H1 (cell line): ENCODE measurements around the gene SPRR3.

ENCODE experiments used
- BACH1 ChIP-seq: IDR thresholded peaks from 2 replicates; pipeline ENCODE4 v1.6.1; 2012; ENCODE audit warnings: low read length, improper control_type of control experiment
- CHD1 ChIP-seq: IDR thresholded peaks from 2 replicates; pipeline ENCODE4 v1.6.1; 2012; ENCODE audit warnings: low read depth, low read length, improper control_type of control experiment
- CREB1 ChIP-seq: IDR thresholded peaks from 2 replicates; pipeline ENCODE4 v1.6.1; 2012; ENCODE audit warnings: inconsistent platforms
- EP300 ChIP-seq, 2 experiments: IDR thresholded peaks; 1 replicate in 1 of 2; 2 replicates in 1 of 2; pipeline ENCODE4 v1.6.1; 2011 to 2012; ENCODE audit warnings: low read depth in 2 of 2, low read length in 2 of 2, mild to moderate bottlenecking in 2 of 2, borderline replicate concordance in 1 of 2, inconsistent platforms in 1 of 2, moderate library complexity in 1 of 2
- POLR2A ChIP-seq, 2 experiments: IDR thresholded peaks; 1 replicate in 1 of 2; 2 replicates in 1 of 2; pipeline ENCODE4 v1.6.1; 2011; ENCODE audit warnings: low read depth in 2 of 2, low read length in 2 of 2, mild to moderate bottlenecking in 2 of 2; ENCODE audit errors: control extremely low read depth in 1 of 2
- POLR2AphosphoS5 ChIP-seq: IDR thresholded peaks from 2 replicates; pipeline ENCODE4 v1.6.1; 2011; ENCODE audit warnings: low read depth, low read length
- RNF2 ChIP-seq: fragments of 200-900, 300-1000 bp; sonication (generic); IDR thresholded peaks from 2 replicates; pipeline ENCODE4 v1.7.1; 2016; ENCODE audit warnings: borderline replicate concordance, low read depth, mild to moderate bottlenecking, antibody characterized with exemption, low read length; ENCODE audit not compliant: poor library complexity, severe bottlenecking; ENCODE audit errors: missing control alignments
- SIN3A ChIP-seq, 2 experiments: IDR thresholded peaks in 1 of 2; conservative IDR thresholded peaks in 1 of 2; 2 replicates each; pipeline ENCODE4 v1.6.1; 2011 to 2012; ENCODE audit warnings: low read length in 2 of 2, improper control_type of control experiment in 1 of 2, low read depth in 1 of 2, mild to moderate bottlenecking in 1 of 2
- SRF ChIP-seq: IDR thresholded peaks from 2 replicates; pipeline ENCODE4 v1.6.1; 2011; ENCODE audit warnings: mild to moderate bottlenecking, low read depth, low read length, moderate library complexity
- TCF12 ChIP-seq: IDR thresholded peaks from 2 replicates; pipeline ENCODE4 v1.6.1; 2011; ENCODE audit warnings: low read depth, mild to moderate bottlenecking, low read length
- TF ChIP-seq, protein P1 (sequence below), 3 experiments: IDR thresholded peaks; 1 replicate in 2 of 3; 2 replicates in 1 of 3; pipeline versions ENCODE4 v1.5.1 to v1.6.1; 2011; ENCODE audit warnings: low read length in 3 of 3, mild to moderate bottlenecking in 3 of 3, inconsistent platforms in 2 of 3, low read depth in 1 of 3, moderate library complexity in 1 of 3; ENCODE audit not compliant: insufficient read depth in 1 of 3; ENCODE audit errors: control extremely low read depth in 1 of 3
- TF ChIP-seq, protein P2 (sequence below): IDR thresholded peaks from 2 replicates; pipeline ENCODE4 v1.6.1; 2011; ENCODE audit warnings: low read length, improper control_type of control experiment
- TF ChIP-seq, protein P3 (sequence below): IDR thresholded peaks from 2 replicates; pipeline ENCODE4 v1.6.1; 2012; ENCODE audit warnings: low read length, inconsistent platforms
- TF ChIP-seq, protein P4 (sequence below): IDR thresholded peaks from 2 replicates; pipeline ENCODE4 v1.6.1; 2011; ENCODE audit warnings: low read depth, mild to moderate bottlenecking, low read length; ENCODE audit not compliant: insufficient read depth

DNA sequence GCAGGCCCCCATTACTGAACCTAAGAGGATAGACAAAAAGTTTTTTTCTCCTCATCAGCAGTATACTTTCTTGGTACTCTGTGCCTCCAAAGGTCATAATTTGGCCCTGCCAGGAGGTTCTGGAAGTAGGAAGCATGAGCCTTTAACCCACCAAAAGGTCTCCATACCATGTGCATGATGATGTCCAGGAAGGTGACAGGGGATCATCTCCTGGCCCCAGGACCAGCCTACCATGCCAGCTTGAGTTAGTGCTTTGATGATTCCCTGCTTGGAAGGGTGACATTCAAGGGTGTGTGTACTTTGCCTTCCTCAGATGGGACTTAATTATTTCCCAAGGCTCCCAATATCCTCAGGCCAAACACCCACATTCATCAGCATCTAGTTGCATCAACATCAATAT lies 23.9 kb upstream of the SPRR3 start:
- TF ChIP-seq, protein P1, sequence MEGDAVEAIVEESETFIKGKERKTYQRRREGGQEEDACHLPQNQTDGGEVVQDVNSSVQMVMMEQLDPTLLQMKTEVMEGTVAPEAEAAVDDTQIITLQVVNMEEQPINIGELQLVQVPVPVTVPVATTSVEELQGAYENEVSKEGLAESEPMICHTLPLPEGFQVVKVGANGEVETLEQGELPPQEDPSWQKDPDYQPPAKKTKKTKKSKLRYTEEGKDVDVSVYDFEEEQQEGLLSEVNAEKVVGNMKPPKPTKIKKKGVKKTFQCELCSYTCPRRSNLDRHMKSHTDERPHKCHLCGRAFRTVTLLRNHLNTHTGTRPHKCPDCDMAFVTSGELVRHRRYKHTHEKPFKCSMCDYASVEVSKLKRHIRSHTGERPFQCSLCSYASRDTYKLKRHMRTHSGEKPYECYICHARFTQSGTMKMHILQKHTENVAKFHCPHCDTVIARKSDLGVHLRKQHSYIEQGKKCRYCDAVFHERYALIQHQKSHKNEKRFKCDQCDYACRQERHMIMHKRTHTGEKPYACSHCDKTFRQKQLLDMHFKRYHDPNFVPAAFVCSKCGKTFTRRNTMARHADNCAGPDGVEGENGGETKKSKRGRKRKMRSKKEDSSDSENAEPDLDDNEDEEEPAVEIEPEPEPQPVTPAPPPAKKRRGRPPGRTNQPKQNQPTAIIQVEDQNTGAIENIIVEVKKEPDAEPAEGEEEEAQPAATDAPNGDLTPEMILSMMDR (IDR thresholded peaks at IDR 0.05; ENCODE audit: control extremely low read depth in 1 of 3, insufficient read depth in 1 of 3, low read depth in 1 of 3, low read length in 3 of 3) = no peak
- TF ChIP-seq BACH1 (no peak), POLR2A (IDR thresholded peaks at IDR 0.05; ENCODE audit: control extremely low read depth in 1 of 2, low read depth in 2 of 2, low read length in 2 of 2) (no peak), CREB1 (no peak), RNF2 (no peak), SIN3A (conservative IDR thresholded peaks at IDR 0.05 in 1 of 2, IDR thresholded peaks at IDR 0.05 in 1 of 2; ENCODE audit: low read depth in 1 of 2, low read length in 2 of 2) (no peak), POLR2AphosphoS5 (no peak), SRF (no peak), CHD1 (no peak), EP300 (IDR thresholded peaks at IDR 0.05; ENCODE audit: borderline replicate concordance in 1 of 2, low read depth in 2 of 2, low read length in 2 of 2) (no peak), TCF12 (no peak)
- TF ChIP-seq, protein P2, sequence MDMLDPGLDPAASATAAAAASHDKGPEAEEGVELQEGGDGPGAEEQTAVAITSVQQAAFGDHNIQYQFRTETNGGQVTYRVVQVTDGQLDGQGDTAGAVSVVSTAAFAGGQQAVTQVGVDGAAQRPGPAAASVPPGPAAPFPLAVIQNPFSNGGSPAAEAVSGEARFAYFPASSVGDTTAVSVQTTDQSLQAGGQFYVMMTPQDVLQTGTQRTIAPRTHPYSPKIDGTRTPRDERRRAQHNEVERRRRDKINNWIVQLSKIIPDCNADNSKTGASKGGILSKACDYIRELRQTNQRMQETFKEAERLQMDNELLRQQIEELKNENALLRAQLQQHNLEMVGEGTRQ = no peak
- TF ChIP-seq, protein P3, sequence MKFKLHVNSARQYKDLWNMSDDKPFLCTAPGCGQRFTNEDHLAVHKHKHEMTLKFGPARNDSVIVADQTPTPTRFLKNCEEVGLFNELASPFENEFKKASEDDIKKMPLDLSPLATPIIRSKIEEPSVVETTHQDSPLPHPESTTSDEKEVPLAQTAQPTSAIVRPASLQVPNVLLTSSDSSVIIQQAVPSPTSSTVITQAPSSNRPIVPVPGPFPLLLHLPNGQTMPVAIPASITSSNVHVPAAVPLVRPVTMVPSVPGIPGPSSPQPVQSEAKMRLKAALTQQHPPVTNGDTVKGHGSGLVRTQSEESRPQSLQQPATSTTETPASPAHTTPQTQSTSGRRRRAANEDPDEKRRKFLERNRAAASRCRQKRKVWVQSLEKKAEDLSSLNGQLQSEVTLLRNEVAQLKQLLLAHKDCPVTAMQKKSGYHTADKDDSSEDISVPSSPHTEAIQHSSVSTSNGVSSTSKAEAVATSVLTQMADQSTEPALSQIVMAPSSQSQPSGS = no peak
- TF ChIP-seq, protein P4, sequence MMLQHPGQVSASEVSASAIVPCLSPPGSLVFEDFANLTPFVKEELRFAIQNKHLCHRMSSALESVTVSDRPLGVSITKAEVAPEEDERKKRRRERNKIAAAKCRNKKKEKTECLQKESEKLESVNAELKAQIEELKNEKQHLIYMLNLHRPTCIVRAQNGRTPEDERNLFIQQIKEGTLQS = no peak
